H9 (cell line): ENCODE data around the gene ATG2A. TPM values are rescaled to one million over a fixed set of nuclear protein-coding genes. Genes with fewer than 3 reads are reported as not detected.

Source experiments
- DNase-seq: peaks from one replicate; pipeline ENCODE4 v3.0.0-alpha.2; 2017
- H2AFZ ChIP-seq: one replicate; pipeline ENCODE4 v1.6.1; 2013; ENCODE audit warnings: mild to moderate bottlenecking, low read length, control low read depth, moderate library complexity
- H2AK5ac ChIP-seq: 2 replicates; pipeline ENCODE4 v1.6.1; 2013; ENCODE audit warnings: low read length, control low read depth, mixed read lengths; ENCODE audit not compliant: insufficient read length
- H2BK120ac ChIP-seq: one replicate; pipeline ENCODE4 v1.6.1; 2013; ENCODE audit warnings: low read depth, mild to moderate bottlenecking, low read length, control low read depth, inconsistent platforms; ENCODE audit not compliant: poor library complexity, severe bottlenecking
- H2BK12ac ChIP-seq: 2 replicates; pipeline ENCODE4 v1.6.1; 2013; ENCODE audit warnings: low read length, control low read depth, mixed read lengths, low read depth; ENCODE audit not compliant: insufficient read length
- H2BK15ac ChIP-seq: 2 replicates; pipeline ENCODE4 v1.6.1; 2013; ENCODE audit warnings: low read depth, low read length, control low read depth
- H2BK20ac ChIP-seq: one replicate; pipeline ENCODE4 v1.6.1; 2013; ENCODE audit warnings: low read depth, mild to moderate bottlenecking, low read length, control low read depth, inconsistent platforms; ENCODE audit not compliant: poor library complexity, severe bottlenecking
- H2BK5ac ChIP-seq: 2 replicates; pipeline ENCODE4 v1.6.1; 2013; ENCODE audit warnings: low read length, control low read depth, mixed read lengths; ENCODE audit not compliant: insufficient read length
- H3K14ac ChIP-seq: 2 replicates; pipeline ENCODE4 v1.6.1; 2013; ENCODE audit warnings: low read length, control low read depth; ENCODE audit not compliant: insufficient read depth
- H3K18ac ChIP-seq: 2 replicates; pipeline ENCODE4 v1.6.1; 2013; ENCODE audit warnings: low read depth, mild to moderate bottlenecking, mixed read lengths, low read length, control low read depth; ENCODE audit not compliant: insufficient read length
- H3K23ac ChIP-seq: 2 replicates; pipeline ENCODE4 v1.6.1; 2013; ENCODE audit warnings: low read length, control low read depth, mixed read lengths, low read depth; ENCODE audit not compliant: insufficient read length
- H3K23me2 ChIP-seq: 2 replicates; pipeline ENCODE4 v1.6.1; 2013; ENCODE audit warnings: low read depth, mild to moderate bottlenecking, mixed read lengths, low read length, control low read depth; ENCODE audit not compliant: insufficient read length, poor library complexity, severe bottlenecking
- H3K27ac ChIP-seq: 2 replicates; pipeline ENCODE4 v1.5.1; 2013; ENCODE audit warnings: low read length, control low read depth, mixed read lengths, low read depth; ENCODE audit not compliant: insufficient read length
- H3K27me3 ChIP-seq: 2 replicates; pipeline ENCODE4 v1.6.1; 2013; ENCODE audit warnings: low read length, control low read depth, inconsistent platforms; ENCODE audit not compliant: insufficient read depth
- H3K4ac ChIP-seq: 2 replicates; pipeline ENCODE4 v1.6.1; 2013; ENCODE audit warnings: low read depth, mild to moderate bottlenecking, control low read depth, inconsistent platforms, low read length, moderate library complexity
- H3K4me1 ChIP-seq: 2 replicates; pipeline ENCODE4 v1.6.1; 2013; ENCODE audit warnings: low read length, control low read depth, inconsistent platforms; ENCODE audit not compliant: insufficient read depth
- H3K4me2 ChIP-seq: 2 replicates; pipeline ENCODE4 v1.6.1; 2013; ENCODE audit warnings: low read length, control low read depth, mixed read lengths; ENCODE audit not compliant: insufficient read length, insufficient read depth
- H3K56ac ChIP-seq: 2 replicates; pipeline ENCODE4 v1.6.1; 2013; ENCODE audit warnings: low read depth, mild to moderate bottlenecking, mixed read lengths, low read length, control low read depth; ENCODE audit not compliant: insufficient read length
- H3K79me1 ChIP-seq: 2 replicates; pipeline ENCODE4 v1.6.1; 2013; ENCODE audit warnings: low read depth, mild to moderate bottlenecking, moderate library complexity, low read length, control low read depth, inconsistent platforms; ENCODE audit not compliant: insufficient read depth, poor library complexity, severe bottlenecking
- H3K79me2 ChIP-seq: 2 replicates; pipeline ENCODE4 v1.6.1; 2013; ENCODE audit warnings: low read length, control low read depth, inconsistent platforms; ENCODE audit not compliant: insufficient read depth
- H3K9ac ChIP-seq: 2 replicates; pipeline ENCODE4 v1.6.1; 2013; ENCODE audit warnings: low read length, control low read depth, mixed read lengths; ENCODE audit not compliant: insufficient read length; ENCODE audit errors: extremely low read depth
- H3K9me3 ChIP-seq: one replicate; pipeline ENCODE4 v1.6.1; 2013; ENCODE audit warnings: low read depth, low read length, inconsistent platforms; ENCODE audit not compliant: control insufficient read depth
- H3T11ph ChIP-seq: one replicate; pipeline ENCODE4 v1.6.1; 2013; ENCODE audit warnings: mild to moderate bottlenecking, low read length, control low read depth, inconsistent platforms
- H4K20me1 ChIP-seq: one replicate; pipeline ENCODE4 v1.6.1; 2013; ENCODE audit not compliant: control insufficient read depth, insufficient read length, insufficient read depth
- H4K5ac ChIP-seq: 2 replicates; pipeline ENCODE4 v1.6.1; 2013; ENCODE audit warnings: low read depth, mild to moderate bottlenecking, mixed read lengths, low read length, control low read depth; ENCODE audit not compliant: insufficient read length
- H4K8ac ChIP-seq: replicated peaks from 2 replicates; pipeline ENCODE4 v1.6.1; 2013; ENCODE audit warnings: low read length, control low read depth, mixed read lengths, low read depth; ENCODE audit not compliant: insufficient read length
- H4K91ac ChIP-seq: 2 replicates; pipeline ENCODE4 v1.6.1; 2013; ENCODE audit warnings: low read depth, mild to moderate bottlenecking, moderate library complexity, mixed read lengths, low read length, control low read depth; ENCODE audit not compliant: insufficient read length
- H3K27ac Mint-ChIP-seq, 3 experiments: 2 replicates in 2 of 3; 3 replicates in 1 of 3; pipeline ENCODE4 v1.8.0; 2020 to 2021; ENCODE audit warnings: mixed read lengths in 3 of 3, mild to moderate bottlenecking in 1 of 3, moderate library complexity in 1 of 3
- H3K27me3 Mint-ChIP-seq: 2 replicates; pipeline ENCODE4 v1.8.0; 2021; ENCODE audit warnings: low read depth, mild to moderate bottlenecking, moderate library complexity, mixed read lengths
- H3K36me3 Mint-ChIP-seq, 3 experiments: 2 replicates in 2 of 3; 3 replicates in 1 of 3; pipeline ENCODE4 v1.8.0; 2020 to 2021; ENCODE audit warnings: low read depth in 3 of 3, mixed read lengths in 3 of 3; ENCODE audit not compliant: insufficient read depth in 1 of 3
- H3K4me1 Mint-ChIP-seq, 2 experiments: 2 replicates each; pipeline ENCODE4 v1.8.0; 2020; ENCODE audit warnings: mixed read lengths in 2 of 2
- H3K4me3 Mint-ChIP-seq, 2 experiments: 2 replicates in 1 of 2; 3 replicates in 1 of 2; pipeline ENCODE4 v1.8.0; 2020 to 2021; ENCODE audit warnings: mild to moderate bottlenecking in 2 of 2, mixed read lengths in 2 of 2, moderate library complexity in 1 of 2
- H3K9me3 Mint-ChIP-seq, 2 experiments: 2 replicates in 1 of 2; 3 replicates in 1 of 2; pipeline ENCODE4 v1.8.0; 2020; ENCODE audit warnings: mild to moderate bottlenecking in 2 of 2, mixed read lengths in 2 of 2, moderate library complexity in 1 of 2
- CTCF ChIP-seq: fragments of 200-600 bp; sonication (generic); conservative IDR thresholded peaks from 3 replicates; pipeline ENCODE4 v1.8.0; 2021; ENCODE audit warnings: antibody characterized with exemption, mild to moderate bottlenecking
- WGBS: extraction: QIAGEN DNeasy Blood & Tissue Kit; methylation state at CpG from one replicate; pipeline ENCODE4 v1.1.7; 2013; ENCODE audit warnings: missing lambda C conversion rate, low lambda C conversion rate, mixed read lengths; ENCODE audit not compliant: insufficient read length; ENCODE audit errors: extremely low coverage; 5-methylcytosine and 5-hydroxymethylcytosine counted together
- total RNA-seq: library from RNA; stranded (reverse); gene quantifications from 2 replicates; pipeline ENCODE4 v1.2.1, GENCODE V29; 2021

Gene ATG2A
- total RNA-seq, 1 experiment from 2014 or later: 21.3 TPM

- no peak overlapping the region for H3K9ac ChIP-seq
- no peak for DNase-seq
Observed at GRCh38 chr11:64894812-64895452, 22.1 kb downstream of the ATG2A start.

More at GRCh38 chr11:64894812-64895452, 22.1 kb downstream of the ATG2A start:
- Histone ChIP-seq H2BK120ac (no peak overlapping the region), H4K20me1 (peaks cover 4% of the 10 kb centered on the region), H3K4me1 (no peaks in the 10 kb centered on the region), H3K27me3 (no peaks in the 10 kb centered on the region), H3K4me2 (no peak overlapping the region), H2AK5ac (no peak overlapping the region), H3K27ac (no peak overlapping the region), H3K14ac (no peak overlapping the region), H3K23ac (no peak overlapping the region), H4K8ac (no peak overlapping the region), H3T11ph (no peak overlapping the region), H3K4ac (no peak overlapping the region), H4K91ac (no peak overlapping the region), H2BK15ac (no peak overlapping the region), H2BK12ac (no peak overlapping the region), H3K9me3 (no peaks in the 10 kb centered on the region), H2BK20ac (no peak overlapping the region), H3K79me1 (no peaks in the 10 kb centered on the region), H3K56ac (no peak overlapping the region), H2BK5ac (no peak overlapping the region), H4K5ac (no peak overlapping the region), H3K23me2 (no peaks in the 10 kb centered on the region), H2AFZ (no peak overlapping the region), H3K79me2 (no peaks in the 10 kb centered on the region), H3K18ac (no peak overlapping the region)
- TF ChIP-seq CTCF: no peak
- Mint-ChIP-seq H3K4me1 (peaks cover 0 to 8% of the 10 kb centered on the region in 2 experiments; a peak in 1 of 4 replicates), H3K9me3 (no peaks in the 10 kb centered on the region; a peak in 1 of 5 replicates), H3K36me3 (peaks cover 0 to 18% (median 12%) of the 10 kb centered on the region in 3 experiments; a peak in 4 of 7 replicates), H3K27me3 (no peaks in the 10 kb centered on the region), H3K27ac (no peak overlapping the region), H3K4me3 (no peak overlapping the region)
- WGBS: no CpG with 5 or more reads among the region's 39 CpGs
